ENCODE results near the gene THRB. TPM values are rescaled to one million over a fixed set of nuclear protein-coding genes. Genes with fewer than 3 reads are reported as not detected.

Gene THRB
- total RNA-seq, 2 donors from 2014 or later = 6.7 to 6.9 TPM

- Histone ChIP-seq H3K9me3 (no peaks in the 10 kb centered on the region), H3K4me1 (no peaks in the 10 kb centered on the region), H3K36me3 (replicated peaks in 1 of 2; ENCODE audit: insufficient read depth in 1 of 2, low read depth in 2 of 2) (no peaks in the 10 kb centered on the region), H3K27ac (no peak overlapping the region), H3K4me3 (no peak overlapping the region), H3K27me3 (no peaks in the 10 kb centered on the region)
- no peak for DNase-seq
- WGBS, 2 donors = 91 to 93% methylated on average over 3 of the region's 3 CpGs
- intact Hi-C loops (cut with DNase I) = no loop called here
- ATAC-seq = no peak
- no peak for TF ChIP-seq CTCF (IDR thresholded peaks at IDR 0.05)
- TF ChIP-seq POLR2A (IDR thresholded peaks at IDR 0.05) = no peak
Measured at GRCh38 chr3:24087469-24087868, 407.2 kb downstream of the THRB start.

DNA sequence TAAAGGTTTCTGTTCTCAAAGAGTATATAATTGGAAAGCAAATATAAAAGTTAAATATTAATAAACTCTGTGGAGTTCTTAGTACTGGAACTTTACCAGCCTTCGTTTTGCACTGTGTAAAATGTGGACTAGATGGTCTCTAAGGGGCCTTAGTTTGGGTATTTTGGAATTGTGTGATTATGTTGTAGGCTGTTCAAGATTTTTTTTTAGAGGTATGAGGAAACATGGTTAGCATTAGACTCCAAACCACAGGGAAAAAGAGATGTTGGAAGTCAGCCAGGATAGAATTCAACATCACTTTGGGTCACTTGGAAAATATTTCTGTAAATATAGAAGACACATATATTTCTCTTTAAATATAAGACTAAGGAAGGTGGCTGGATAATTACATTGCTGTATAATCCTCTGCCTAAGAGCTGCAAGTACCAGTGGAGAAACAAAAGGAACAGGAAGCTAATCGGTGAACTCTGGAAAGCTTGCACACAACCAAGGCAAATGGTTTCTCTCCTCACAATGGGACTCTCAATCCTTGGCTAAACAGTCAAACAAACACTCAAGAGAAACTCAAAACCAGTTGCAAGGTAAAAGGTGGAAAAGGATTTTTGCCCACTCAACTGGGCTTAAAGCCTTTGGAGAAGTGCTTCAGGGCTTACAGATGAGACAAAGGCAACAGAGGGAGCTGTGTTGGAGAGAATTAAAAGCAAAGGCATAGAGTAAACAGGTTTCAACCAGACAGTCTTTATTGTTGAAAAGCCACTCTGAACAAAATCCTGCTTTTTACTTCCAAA, 407.8 kb downstream of the THRB start:
- WGBS, 2 donors = 37 to 38% methylated on average over 2 of the region's 2 CpGs
- Histone ChIP-seq H3K4me3 (no peak overlapping the region), H3K36me3 (replicated peaks in 1 of 2; ENCODE audit: insufficient read depth in 1 of 2, low read depth in 2 of 2) (no peaks in the 10 kb centered on the region), H3K9me3 (no peaks in the 10 kb centered on the region), H3K27me3 (no peaks in the 10 kb centered on the region), H3K27ac (no peak overlapping the region), H3K4me1 (no peaks in the 10 kb centered on the region)
- DNase-seq = no peak
- no peak for ATAC-seq
- intact Hi-C loops (cut with DNase I) = no loop called here
- TF ChIP-seq POLR2A (IDR thresholded peaks at IDR 0.05) (no peak), CTCF (IDR thresholded peaks at IDR 0.05) (no peak)

- intact Hi-C loops (cut with DNase I) = no loop called here
- Histone ChIP-seq H3K9me3 (no peaks in the 10 kb centered on the region), H3K27ac (no peak overlapping the region), H3K4me1 (no peaks in the 10 kb centered on the region), H3K27me3 (no peaks in the 10 kb centered on the region), H3K4me3 (no peak overlapping the region), H3K36me3 (replicated peaks in 1 of 2; ENCODE audit: insufficient read depth in 1 of 2, low read depth in 2 of 2) (no peaks in the 10 kb centered on the region)
- TF ChIP-seq CTCF (IDR thresholded peaks at IDR 0.05) (no peak), POLR2A (IDR thresholded peaks at IDR 0.05) (no peak)
- WGBS, 2 donors = 51 to 67% methylated on average over 3 of the region's 3 CpGs
- DNase-seq (no peak), ATAC-seq (no peak)
Measured at GRCh38 chr3:24086206-24086605, 408.4 kb downstream of the THRB start.

DNA sequence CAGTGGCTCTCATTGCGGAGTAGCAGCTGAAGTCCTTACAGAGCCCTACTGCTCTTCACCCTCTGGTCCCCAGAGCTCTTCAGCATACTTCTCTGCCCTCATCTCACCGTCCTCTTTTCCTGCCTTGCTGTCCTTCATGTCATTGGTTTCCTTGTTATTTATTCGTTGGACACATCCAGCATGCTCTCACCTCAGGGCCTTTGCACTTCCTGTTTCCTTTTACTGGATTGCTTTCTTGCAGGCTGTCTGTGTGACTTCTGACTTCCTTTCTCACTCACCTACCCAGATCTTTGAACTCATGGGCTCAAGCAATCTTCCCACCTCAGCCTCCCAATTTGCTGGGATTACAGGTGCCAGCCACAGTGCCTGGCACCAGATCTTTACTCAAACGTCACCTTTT, 422.5 kb downstream of the THRB start:
- Histone ChIP-seq H3K9me3 (no peaks in the 10 kb centered on the region), H3K27me3 (no peaks in the 10 kb centered on the region), H3K27ac (no peak overlapping the region), H3K4me1 (no peaks in the 10 kb centered on the region), H3K36me3 (replicated peaks in 1 of 2; ENCODE audit: insufficient read depth in 1 of 2, low read depth in 2 of 2) (no peaks in the 10 kb centered on the region), H3K4me3 (no peak overlapping the region)
- 74% methylated on average over 4 of the region's 4 CpGs for WGBS, 2 donors
- intact Hi-C loops (cut with DNase I) = no loop called here
- TF ChIP-seq POLR2A (IDR thresholded peaks at IDR 0.05) (no peak), CTCF (IDR thresholded peaks at IDR 0.05) (no peak)
- ATAC-seq (no peak), DNase-seq (no peak)

- H3K27ac ChIP-seq = no peak overlapping the region
- 53 to 54% methylated on average over 2 of the region's 2 CpGs for WGBS, 2 donors
- no peak for ATAC-seq
- DNase-seq = peak in 2 of 4 donors; percentile 7 to 30
- H3K4me1 ChIP-seq = no peaks in the 10 kb centered on the region
- H3K9me3 ChIP-seq = no peaks in the 10 kb centered on the region
- H3K4me3 ChIP-seq = no peak overlapping the region
- intact Hi-C loops (cut with DNase I) = no loop called here
- TF ChIP-seq CTCF (IDR thresholded peaks at IDR 0.05) (peak in 5 of 7 experiments; percentile 6 to 38 (median 24)), POLR2A (IDR thresholded peaks at IDR 0.05) (no peak)
- H3K36me3 ChIP-seq (replicated peaks in 1 of 2; ENCODE audit: insufficient read depth in 1 of 2, low read depth in 2 of 2) = no peaks in the 10 kb centered on the region
- H3K27me3 ChIP-seq = no peaks in the 10 kb centered on the region
Measured at GRCh38 chr3:24069045-24069444, 425.6 kb downstream of the THRB start.
